ENCODE results near the gene RAB8A.
"Not testable (repeated sequence)": the region's sequence is repeated elsewhere in the genome, so short reads cannot be mapped to it uniquely, and the experiment has no call there.

RAB8A gene

DNA sequence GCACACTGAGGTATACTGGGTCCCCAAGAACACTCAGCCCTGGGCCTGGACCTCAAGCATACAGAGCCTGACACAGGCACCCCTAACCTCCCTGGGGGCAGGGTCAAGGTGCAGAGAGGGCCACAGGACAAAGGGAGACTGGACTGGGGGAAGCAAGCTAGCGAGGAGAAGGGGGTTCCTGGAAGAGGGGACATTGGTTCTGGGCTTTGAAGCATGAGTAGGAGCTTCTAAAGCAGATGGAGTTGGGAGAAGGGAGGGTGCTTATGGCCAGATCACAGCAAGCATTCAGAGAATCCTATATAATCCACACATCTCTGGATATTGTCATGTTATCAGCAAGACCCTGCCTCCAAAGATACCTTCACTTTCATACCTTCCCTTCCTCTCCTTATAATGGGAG lies 58.4 kb downstream of the RAB8A start:
- DNase-seq (ENCODE audit: low read depth in 4 of 4, low spot score in 1 of 4): no peak

DNA sequence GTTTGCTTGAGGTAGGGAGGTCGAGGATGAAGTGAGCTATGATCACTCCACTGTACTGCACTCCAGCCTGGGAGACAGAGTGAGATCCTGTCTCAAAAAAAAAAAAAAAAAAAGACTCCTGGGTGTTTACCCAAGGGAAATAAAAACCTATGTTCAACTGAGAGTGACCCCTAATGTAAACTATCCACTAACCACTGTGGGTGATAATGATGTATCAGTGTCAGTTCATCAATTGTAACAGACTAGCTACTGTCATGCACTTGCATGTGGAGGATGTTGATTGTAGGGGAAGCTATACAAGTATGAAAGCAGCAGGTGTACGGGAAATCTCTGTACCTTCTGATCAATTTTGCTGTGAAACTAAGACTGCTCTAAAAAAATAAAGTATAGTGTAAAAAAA lies 64.3 kb downstream of the RAB8A start:
- DNase-seq (ENCODE audit: low read depth in 4 of 4, low spot score in 1 of 4): no peak

DNA sequence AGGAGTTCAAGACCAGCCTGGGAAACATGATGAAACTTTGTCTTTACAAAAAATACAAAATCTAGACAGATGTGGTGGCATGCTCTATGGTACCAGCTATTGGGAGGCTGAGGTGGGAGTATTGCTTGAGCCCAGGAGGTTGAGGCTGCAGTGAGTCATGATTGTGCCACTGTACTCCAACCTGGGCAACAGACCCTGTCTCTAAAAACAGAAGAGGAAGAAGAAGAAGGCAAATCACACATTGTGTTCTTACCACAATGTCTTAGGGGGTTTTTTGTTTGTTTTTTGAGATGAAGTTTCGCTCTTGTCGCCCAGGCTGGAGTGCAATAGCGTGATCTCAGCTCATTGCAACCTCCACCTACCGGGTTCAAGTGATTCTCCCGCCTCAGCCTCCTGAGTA lies 67.2 kb downstream of the RAB8A start:
- DNase-seq (ENCODE audit: low read depth in 4 of 4, low spot score in 1 of 4): not testable (repeated sequence)

DNA sequence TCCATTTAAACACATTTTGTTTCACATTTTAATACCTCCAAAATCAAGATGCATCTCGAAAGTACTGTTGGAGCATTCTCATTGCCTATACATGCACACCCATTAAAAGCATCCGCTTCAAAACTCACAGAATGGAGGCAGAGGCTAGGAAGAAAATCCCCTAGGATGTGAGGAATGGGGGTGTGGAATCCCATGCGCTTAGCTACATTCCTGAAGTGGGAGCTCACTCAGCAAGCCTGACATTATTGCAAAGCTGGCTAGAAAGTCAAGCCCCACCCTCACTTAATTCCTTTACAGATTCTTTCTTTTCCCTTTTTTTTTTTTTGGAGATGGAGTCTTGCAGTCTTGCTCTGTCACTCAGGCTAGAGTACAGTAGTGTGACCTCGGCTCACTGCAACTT lies 68.9 kb downstream of the RAB8A start:
- DNase-seq (ENCODE audit: low read depth in 4 of 4, low spot score in 1 of 4): no peak
